GM12891 (cell line): ENCODE results near the gene CD300H.

Source experiments
- DNase-seq: peaks from one replicate; pipeline ENCODE4 v3.0.0; 2011; ENCODE audit warnings: low spot score; ENCODE audit not compliant: insufficient read length
- FAIRE-seq: peaks from 2 replicates; lab custom pipeline; 2011; peaks lifted over from hg19 to GRCh38; lab: Jason Lieb, UNC
- PAX5 ChIP-seq: IDR thresholded peaks from 2 replicates; pipeline ENCODE4 v1.6.1; 2011; ENCODE audit warnings: low read length, moderate library complexity, mild to moderate bottlenecking; ENCODE audit not compliant: insufficient read depth, severe bottlenecking
- POLR2A ChIP-seq: IDR thresholded peaks from 2 replicates; pipeline ENCODE4 v1.6.1; 2011; ENCODE audit warnings: low read depth, low read length, control low read depth
- POLR2AphosphoS5 ChIP-seq: IDR thresholded peaks from 2 replicates; pipeline ENCODE4 v1.6.1; 2011; ENCODE audit warnings: low read depth, low read length, control low read depth
- POU2F2 ChIP-seq: IDR thresholded peaks from 2 replicates; pipeline ENCODE4 v1.6.1; 2011; ENCODE audit warnings: low read depth, mild to moderate bottlenecking, control low read depth, low read length, moderate library complexity
- SPI1 ChIP-seq: IDR thresholded peaks from 2 replicates; pipeline ENCODE4 v1.6.1; 2011; ENCODE audit warnings: low read depth, low read length, control low read depth
- TAF1 ChIP-seq: IDR thresholded peaks from 2 replicates; pipeline ENCODE4 v1.6.1; 2011; ENCODE audit warnings: low read depth, low read length, control low read depth

Gene CD300H

DNA sequence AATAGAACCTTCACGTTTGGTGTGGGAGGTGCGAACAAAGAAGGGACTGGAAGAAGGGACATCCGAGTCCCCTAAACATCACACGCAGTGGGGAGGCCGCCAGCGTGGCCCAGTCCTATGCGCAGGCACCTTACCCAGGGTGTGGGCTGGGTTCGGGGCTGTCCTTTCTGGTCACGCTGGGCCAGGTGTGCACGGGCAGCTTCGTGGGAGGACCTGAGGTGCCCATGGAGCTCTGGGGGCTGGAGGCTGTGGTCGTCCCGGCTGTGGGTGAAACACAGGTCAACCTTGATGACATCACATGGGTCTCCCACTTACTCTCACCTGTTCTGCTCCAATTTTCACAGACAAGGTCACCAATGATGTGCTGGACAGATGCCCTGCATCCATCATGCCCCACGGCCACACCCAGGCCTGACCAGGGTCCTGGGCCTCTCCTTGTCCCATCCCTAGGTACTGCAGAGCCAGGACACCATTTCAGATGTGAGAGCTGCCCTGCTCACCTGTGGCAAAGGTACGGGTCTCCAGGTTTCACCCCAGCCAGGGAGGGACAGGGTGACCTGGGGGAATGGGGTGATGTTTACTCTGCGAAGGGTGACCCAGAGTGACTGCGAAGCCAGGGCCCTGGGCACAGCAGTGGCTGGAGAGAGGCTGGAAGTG lies 24.5 kb downstream of the CD300H start:
- DNase-seq (no peak), FAIRE-seq (no peak)
- TF ChIP-seq SPI1 = no peak
- TF ChIP-seq PAX5 = no peak
- no peak for TF ChIP-seq POLR2A
- no peak for TF ChIP-seq POLR2AphosphoS5
- TF ChIP-seq POU2F2 = no peak
- TF ChIP-seq TAF1 = no peak

DNA sequence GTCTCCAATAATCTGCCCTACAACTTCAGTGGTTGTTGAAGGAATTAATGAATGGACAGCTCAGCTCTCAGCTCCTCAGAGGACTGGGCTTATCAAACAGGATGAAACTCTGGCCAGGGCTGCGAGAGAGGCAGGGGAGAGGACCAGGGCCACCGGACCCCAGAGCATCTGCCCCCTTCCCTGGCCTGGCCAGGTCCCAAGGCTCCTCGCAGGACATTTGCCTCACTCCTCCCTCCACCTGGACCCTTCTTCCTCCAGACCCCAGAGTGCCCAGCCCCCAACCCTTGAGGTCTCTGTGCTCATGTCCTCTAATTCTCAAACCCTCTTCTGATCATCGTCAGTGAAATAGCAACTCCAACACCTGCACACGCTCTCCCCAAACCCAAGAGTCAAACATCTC lies 25.1 kb downstream of the CD300H start:
- FAIRE-seq (no peak), DNase-seq (no peak)
- no peak for TF ChIP-seq SPI1
- no peak for TF ChIP-seq TAF1
- TF ChIP-seq POU2F2 = no peak
- no peak for TF ChIP-seq POLR2A
- TF ChIP-seq POLR2AphosphoS5 = no peak
- no peak for TF ChIP-seq PAX5

DNA sequence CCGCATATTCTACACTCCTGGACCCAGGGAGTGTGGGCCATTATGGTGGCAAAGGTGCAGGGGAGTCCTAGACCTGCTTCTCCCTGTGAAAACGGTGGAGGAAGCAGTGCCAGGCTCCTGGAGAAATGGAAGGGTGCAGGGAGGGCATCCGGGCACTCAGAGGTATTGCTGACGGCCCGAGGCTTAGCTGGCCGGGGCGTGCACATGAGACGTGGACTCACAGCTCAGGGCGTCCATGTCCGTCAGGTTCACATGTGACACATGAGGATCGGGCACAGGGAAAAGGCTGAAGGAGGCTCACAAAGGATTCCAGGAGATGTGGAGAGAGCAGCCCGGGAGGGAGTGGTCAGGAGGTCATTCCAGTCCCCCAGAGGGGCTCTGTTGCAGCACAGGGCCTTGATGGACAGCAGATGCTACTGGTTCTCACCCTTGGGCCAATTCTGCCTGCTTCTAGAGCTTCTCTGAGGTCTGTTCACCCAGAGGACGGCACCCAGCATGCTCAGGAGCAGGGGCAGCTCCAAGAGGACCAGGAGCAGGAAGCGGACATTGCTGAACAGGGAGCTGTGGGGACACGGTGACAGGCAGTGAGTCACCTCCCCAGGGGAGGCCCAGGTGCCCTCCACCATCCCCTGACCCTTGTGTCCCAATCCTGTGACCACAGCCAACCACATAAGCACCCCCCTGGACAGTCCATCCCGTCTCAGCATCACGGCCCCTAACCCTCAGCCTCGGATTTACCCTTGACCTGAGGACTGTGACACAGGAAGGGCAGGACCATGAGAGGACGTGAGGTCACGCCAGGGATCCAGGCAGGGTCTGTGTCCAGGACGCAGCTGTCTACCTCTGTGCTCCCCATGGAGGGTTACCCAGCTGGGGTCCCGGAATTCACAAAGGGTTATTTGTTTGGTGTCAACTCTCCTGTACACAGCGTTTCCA lies 25.9 kb downstream of the CD300H start:
- DNase-seq = no peak
- FAIRE-seq = no peak
- TF ChIP-seq SPI1 (no peak), PAX5 (no peak), POLR2AphosphoS5 (no peak), TAF1 (no peak), POU2F2 (no peak), POLR2A (no peak)

DNA sequence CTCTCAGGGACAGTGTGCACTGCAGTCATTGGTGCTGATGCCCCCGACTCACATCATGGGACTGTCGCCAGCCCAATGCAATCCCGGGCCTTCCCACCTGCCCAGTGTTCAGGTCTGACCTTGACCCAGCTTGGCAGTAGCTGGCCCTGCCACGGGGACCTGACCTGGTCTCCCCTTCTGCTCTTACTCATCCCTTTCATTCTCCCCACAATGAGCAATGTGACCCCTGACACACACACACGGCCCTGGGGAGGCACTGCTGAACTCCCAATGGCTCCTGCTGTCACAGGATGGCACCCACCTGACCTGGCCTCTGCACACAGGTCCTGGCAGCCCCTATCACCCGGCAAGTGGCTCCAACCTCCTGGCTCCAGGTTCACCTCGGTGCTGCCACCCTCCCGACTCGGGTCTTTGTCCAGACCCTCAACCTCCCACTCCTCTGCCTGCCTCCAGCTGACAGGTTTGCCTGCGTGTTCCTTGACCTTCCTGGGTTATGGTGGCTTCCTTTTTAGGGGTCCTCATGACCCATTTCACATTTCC lies 28.0 kb downstream of the CD300H start:
- TF ChIP-seq TAF1 = no peak
- no peak for TF ChIP-seq POLR2A
- no peak for TF ChIP-seq PAX5
- no peak for TF ChIP-seq POLR2AphosphoS5
- no peak for TF ChIP-seq POU2F2
- TF ChIP-seq SPI1 = no peak
- DNase-seq (no peak), FAIRE-seq (no peak)

DNA sequence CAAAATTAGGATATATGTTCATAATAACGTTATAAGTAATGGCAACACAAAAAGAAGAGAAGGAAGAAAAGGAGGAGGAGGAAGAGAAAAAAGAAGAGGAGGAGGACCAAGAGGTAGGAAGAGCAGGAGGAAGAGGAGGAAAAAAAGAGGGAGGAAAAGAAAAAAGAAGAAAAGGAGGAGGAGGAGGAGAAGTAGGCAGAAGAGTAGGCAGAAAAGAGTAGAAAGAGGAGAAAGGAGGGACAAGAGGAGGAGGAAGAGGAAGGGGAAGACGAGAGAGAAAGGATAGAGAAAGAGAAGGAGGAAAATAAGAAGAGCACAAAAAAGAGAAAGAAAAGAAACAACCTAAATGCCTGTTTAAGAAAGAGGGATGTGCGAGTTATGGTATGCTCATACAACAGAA lies 30.4 kb downstream of the CD300H start:
- TF ChIP-seq POU2F2 = no peak
- TF ChIP-seq POLR2A = no peak
- no peak for TF ChIP-seq PAX5
- no peak for TF ChIP-seq POLR2AphosphoS5
- no peak for TF ChIP-seq TAF1
- TF ChIP-seq SPI1 = no peak
- FAIRE-seq = no peak

DNA sequence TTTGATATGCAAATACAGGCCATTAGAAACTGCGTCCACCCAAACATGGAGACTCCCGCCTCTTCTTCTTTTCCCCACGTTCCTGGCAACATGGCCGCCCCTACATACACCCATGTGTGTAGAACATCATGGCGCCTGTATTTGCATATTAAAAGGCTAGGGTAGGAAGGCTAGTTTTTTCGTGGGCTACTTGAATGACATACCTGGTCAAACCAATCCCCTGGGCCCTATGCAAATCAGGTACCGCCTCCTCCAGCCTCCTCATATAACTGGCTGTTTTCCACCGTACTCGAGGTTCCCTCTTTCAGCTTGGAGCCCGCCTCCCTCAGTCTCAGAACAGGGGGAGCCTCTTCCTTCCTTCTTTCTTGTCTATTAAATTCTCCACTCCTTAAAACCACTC lies 35.2 kb downstream of the CD300H start:
- FAIRE-seq = peak; percentile 79
- no peak for DNase-seq
- TF ChIP-seq TAF1 = no peak
- peak; percentile 95 for TF ChIP-seq POU2F2

More for the DNA sequence above, 30.4 kb downstream of the CD300H start:
- DNase-seq = no peak

DNA sequence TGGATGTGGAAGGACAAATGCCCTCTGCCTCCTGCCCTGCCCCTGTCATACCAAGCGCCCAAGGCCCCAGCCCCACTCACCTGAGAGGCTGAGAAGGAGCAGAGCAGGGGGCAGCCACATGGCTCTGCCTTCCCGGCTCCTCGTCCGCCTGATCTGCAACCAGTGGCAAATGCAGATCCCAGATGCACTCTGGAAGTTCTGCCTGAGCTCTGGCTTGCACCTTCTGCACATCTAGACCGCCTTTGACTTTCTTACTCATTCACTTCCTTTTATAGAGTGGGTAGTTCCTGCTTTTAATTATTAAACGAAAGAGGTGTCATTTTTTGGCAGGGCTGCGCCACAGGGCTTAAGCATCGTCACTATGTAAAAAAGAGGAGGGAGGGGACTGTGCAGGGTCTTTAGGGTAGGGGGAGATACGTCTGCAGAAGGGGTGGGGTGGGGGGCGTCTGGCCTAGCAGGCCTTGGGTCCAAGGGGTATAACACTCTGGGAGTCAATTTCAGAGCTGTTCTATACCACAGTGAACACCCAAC lies 36.0 kb downstream of the CD300H start, which contains the start of gene CD300LB:
CD300LB (minus strand) TSS at position 245 of the 531 bp plus-strand sequence; CDS start at position 120, 125 bp downstream.
- TF ChIP-seq SPI1 (0 out of 2 replicates have a peak, but pooled peaks have one; percentile 17), POU2F2 (no peak)
- FAIRE-seq = no peak
- no peak for DNase-seq

DNA sequence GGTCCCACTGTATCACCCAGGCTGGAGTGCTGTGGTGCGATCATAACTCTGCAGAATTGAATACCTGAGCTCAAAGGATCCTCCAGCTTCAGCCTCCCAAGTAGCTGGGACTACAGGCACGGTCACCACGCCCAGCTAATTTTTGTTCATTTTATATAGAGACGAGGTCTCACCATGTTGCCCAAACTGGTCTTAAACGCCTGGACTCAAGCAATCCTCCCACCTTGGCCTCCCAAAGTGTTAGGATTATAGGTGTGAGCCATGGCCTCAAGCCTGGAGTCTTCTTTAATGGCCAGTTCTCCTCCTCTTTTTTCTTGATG lies 36.5 kb downstream of the CD300H start:
- FAIRE-seq (no peak), DNase-seq (no peak)

DNA sequence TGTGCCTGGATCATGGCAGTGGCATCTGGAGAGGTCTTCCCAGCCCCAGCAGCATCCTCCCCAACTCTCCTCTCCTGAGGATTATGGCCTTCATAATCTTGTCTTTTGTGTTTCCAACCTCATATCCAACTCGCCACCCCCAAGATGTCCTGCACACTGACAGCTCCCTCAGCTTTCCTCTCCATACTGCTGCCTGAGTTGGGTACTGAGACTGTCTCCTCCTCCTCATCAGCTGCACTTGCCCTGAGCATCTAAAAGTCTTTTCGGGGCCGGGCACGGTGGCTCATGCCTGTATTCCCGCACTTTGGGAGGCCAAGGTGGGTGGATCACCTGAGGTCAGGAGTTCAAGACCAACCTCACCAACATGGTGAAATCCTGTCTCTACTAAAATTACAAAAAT lies 38.1 kb downstream of the CD300H start:
- TF ChIP-seq POLR2AphosphoS5 (no peak), POLR2A (no peak), PAX5 (no peak), SPI1 (no peak), TAF1 (no peak)
- FAIRE-seq = no peak
- no peak for DNase-seq

More for the DNA sequence above, 36.5 kb downstream of the CD300H start:
- TF ChIP-seq PAX5 (no peak), POLR2AphosphoS5 (no peak), POLR2A (no peak), TAF1 (no peak), POU2F2 (no peak), SPI1 (no peak)
